ENCODE measurements around the gene PCDHB7. TPM values are rescaled to one million over a fixed set of nuclear protein-coding genes. Genes with fewer than 3 reads are reported as not detected.
"Not testable (repeated sequence)": the region's sequence is repeated elsewhere in the genome, so short reads cannot be mapped to it uniquely, and the experiment has no call there.

PCDHB7 gene
- total and polyA plus RNA-seq, 10 donors, result 0.08 to 1.6 (median 0.97) TPM; not detected in 1

- Histone ChIP-seq H3K27me3 (replicated peaks in 1 of 7) (peaks cover 0 to 12% (median 0%) of the 10 kb centered on the region in 7 donors), H3K4me1 (no peaks in the 10 kb centered on the region), H3K27ac (no peak overlapping the region), H3K4me3 (peak overlapping the region in 3 of 8 donors; percentile 22 to 54 (median 33)), H3K9me3 (peaks cover 0 to 96% (median 72%) of the 10 kb centered on the region in 8 donors), H3K36me3 (no peaks in the 10 kb centered on the region)
- intact Hi-C loops (cut with DNase I; ENCODE audit: low total_unique reads), result no loop called here
- 43 to 63% (median 50%) methylated on average over 19 of the region's 19 CpGs for WGBS, 5 donors
- TF ChIP-seq POLR2AphosphoS5 (IDR thresholded peaks at IDR 0.05), result no peak
- TF ChIP-seq POLR2A (IDR thresholded peaks at IDR 0.05), result no peak
- no peak for TF ChIP-seq CTCF (IDR thresholded peaks at IDR 0.05 in 8 of 11, conservative IDR thresholded peaks at IDR 0.05 in 3 of 11)
- DNase-seq, result no peak
These were observed 36.7 kb upstream of the PCDHB7 start for GRCh38 chr5:141135718-141136266.

- H3K27ac ChIP-seq; intact Hi-C loops (cut with DNase I; ENCODE audit: low total_unique reads); H3K4me3 ChIP-seq; H3K4me1 ChIP-seq; H3K36me3 ChIP-seq; DNase-seq: not testable (repeated sequence)
- peaks cover 0 to 19% (median 0%) of the 10 kb centered on the region in 7 donors for H3K27me3 ChIP-seq (replicated peaks in 1 of 7)
- 42 to 66% (median 50%) methylated on average over 16 to 34 of the region's 34 CpGs for WGBS, 5 donors
- H3K9me3 ChIP-seq, result peaks cover 0 to 98% (median 70%) of the 10 kb centered on the region in 8 donors
These were observed 35.1 kb upstream of the PCDHB7 start for GRCh38 chr5:141137346-141137745.

- peaks cover 0 to 58% (median 0%) of the 10 kb centered on the region in 7 donors for H3K27me3 ChIP-seq (replicated peaks in 1 of 7)
- 13 to 25% (median 19%) methylated on average over 18 of the region's 18 CpGs for WGBS, 5 donors
- H3K4me1 ChIP-seq, result no peaks in the 10 kb centered on the region
- H3K36me3 ChIP-seq, result no peaks in the 10 kb centered on the region
- H3K4me3 ChIP-seq, result peak within 1 kb of the TSS in 1 of 8 donors; percentile 12
- intact Hi-C loops (cut with DNase I; ENCODE audit: low total_unique reads), result no loop called here
- H3K9me3 ChIP-seq, result peaks cover 0 to 85% (median 50%) of the 10 kb centered on the region in 8 donors
- H3K27ac ChIP-seq, result no peak within 1 kb of the TSS
- TF ChIP-seq CTCF (IDR thresholded peaks at IDR 0.05 in 8 of 11, conservative IDR thresholded peaks at IDR 0.05 in 3 of 11) (peak in 1 of 11 experiments; percentile 14), POLR2A (IDR thresholded peaks at IDR 0.05) (no peak), POLR2AphosphoS5 (IDR thresholded peaks at IDR 0.05) (no peak)
- no peak for DNase-seq
These were observed 22.6 kb upstream of the PCDHB7 start, which contains the start of gene PCDHB6 for GRCh38 chr5:141149812-141150211. Gene PCDHB6 (plus strand): TSS chr5:141150057. CDS start chr5:141150258, 201 bp downstream.

DNA sequence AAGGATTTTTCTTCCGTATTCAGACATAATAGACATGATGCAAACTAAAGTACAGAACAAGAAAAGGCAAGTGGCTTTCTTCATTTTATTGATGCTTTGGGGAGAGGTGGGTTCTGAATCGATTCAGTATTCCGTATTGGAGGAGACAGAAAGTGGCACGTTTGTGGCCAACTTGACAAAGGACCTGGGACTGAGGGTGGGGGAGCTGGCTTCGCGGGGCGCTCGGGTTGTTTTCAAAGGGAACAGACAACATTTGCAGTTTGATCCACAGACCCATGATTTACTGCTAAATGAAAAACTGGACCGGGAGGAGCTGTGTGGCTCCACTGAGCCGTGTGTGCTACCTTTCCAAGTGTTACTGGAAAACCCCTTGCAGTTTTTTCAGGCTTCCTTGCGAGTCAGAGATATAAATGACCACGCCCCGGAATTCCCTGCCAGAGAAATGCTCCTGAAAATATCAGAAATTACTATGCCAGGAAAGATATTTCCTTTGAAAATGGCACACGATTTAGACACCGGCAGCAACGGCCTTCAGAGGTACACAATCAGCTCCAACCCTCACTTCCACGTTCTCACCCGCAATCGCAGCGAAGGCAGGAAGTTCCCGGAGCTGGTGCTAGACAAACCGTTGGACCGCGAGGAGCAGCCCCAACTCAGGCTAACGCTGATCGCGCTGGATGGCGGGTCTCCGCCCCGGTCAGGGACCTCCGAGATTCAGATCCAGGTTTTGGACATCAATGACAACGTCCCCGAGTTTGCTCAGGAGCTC lies 22.0 kb upstream of the PCDHB7 start:
- intact Hi-C loops (cut with DNase I; ENCODE audit: low total_unique reads), result no loop called here
- no peak for TF ChIP-seq POLR2AphosphoS5 (IDR thresholded peaks at IDR 0.05)
- TF ChIP-seq POLR2A (IDR thresholded peaks at IDR 0.05), result no peak
- peak overlapping the region in 1 of 8 donors; percentile 12 for H3K4me3 ChIP-seq
- no peak overlapping the region for H3K27ac ChIP-seq
- no peaks in the 10 kb centered on the region for H3K4me1 ChIP-seq
- WGBS, 5 donors, result 36 to 48% (median 47%) methylated on average over 22 to 33 of the region's 33 CpGs
- H3K9me3 ChIP-seq, result peaks cover 0 to 89% (median 55%) of the 10 kb centered on the region in 8 donors
- peaks cover 0 to 62% (median 0%) of the 10 kb centered on the region in 7 donors for H3K27me3 ChIP-seq (replicated peaks in 1 of 7)
- no peak for DNase-seq
- H3K36me3 ChIP-seq, result no peaks in the 10 kb centered on the region

DNA sequence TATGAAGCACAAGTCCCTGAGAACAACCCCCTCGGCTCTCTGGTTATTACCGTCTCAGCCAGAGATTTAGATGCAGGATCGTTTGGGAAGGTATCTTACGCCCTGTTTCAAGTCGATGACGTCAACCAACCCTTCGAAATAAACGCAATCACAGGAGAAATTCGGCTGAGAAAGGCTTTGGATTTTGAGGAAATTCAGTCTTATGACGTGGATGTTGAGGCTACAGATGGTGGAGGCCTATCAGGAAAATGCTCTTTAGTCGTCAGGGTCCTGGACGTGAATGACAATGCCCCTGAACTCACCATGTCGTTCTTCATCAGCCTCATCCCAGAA lies 21.5 kb upstream of the PCDHB7 start:
- Histone ChIP-seq H3K9me3 (peaks cover 0 to 89% (median 59%) of the 10 kb centered on the region in 8 donors), H3K27me3 (replicated peaks in 1 of 7) (peaks cover 0 to 62% (median 0%) of the 10 kb centered on the region in 7 donors), H3K4me1 (no peaks in the 10 kb centered on the region), H3K36me3 (no peaks in the 10 kb centered on the region), H3K27ac (no peak overlapping the region), H3K4me3 (no peak overlapping the region)
- 31 to 48% (median 42%) methylated on average over 13 of the region's 13 CpGs for WGBS, 5 donors
- DNase-seq, result no peak
- intact Hi-C loops (cut with DNase I; ENCODE audit: low total_unique reads), result no loop called here
- TF ChIP-seq CTCF (IDR thresholded peaks at IDR 0.05 in 8 of 11, conservative IDR thresholded peaks at IDR 0.05 in 3 of 11) (no peak), POLR2A (IDR thresholded peaks at IDR 0.05) (no peak), POLR2AphosphoS5 (IDR thresholded peaks at IDR 0.05) (no peak)

DNA sequence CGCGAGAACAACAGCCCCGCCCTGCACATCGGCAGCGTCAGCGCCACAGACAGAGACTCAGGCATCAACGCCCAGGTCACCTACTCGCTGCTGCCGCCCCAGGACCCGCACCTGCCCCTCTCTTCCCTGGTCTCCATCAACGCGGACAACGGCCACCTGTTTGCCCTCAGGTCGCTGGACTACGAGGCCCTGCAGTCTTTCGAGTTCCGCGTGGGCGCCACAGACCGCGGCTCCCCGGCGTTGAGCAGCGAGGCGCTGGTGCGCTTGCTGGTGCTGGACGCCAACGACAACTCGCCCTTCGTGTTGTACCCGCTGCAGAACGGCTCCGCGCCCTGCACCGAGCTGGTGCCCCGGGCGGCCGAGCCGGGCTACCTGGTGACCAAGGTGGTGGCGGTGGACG lies 20.8 kb upstream of the PCDHB7 start:
- H3K27ac ChIP-seq; H3K36me3 ChIP-seq; H3K4me3 ChIP-seq; H3K4me1 ChIP-seq; DNase-seq; intact Hi-C loops (cut with DNase I; ENCODE audit: low total_unique reads): not testable (repeated sequence)
- H3K27me3 ChIP-seq (replicated peaks in 1 of 7), result peaks cover 0 to 65% (median 5%) of the 10 kb centered on the region in 7 donors
- 27 to 52% (median 42%) methylated on average over 15 to 39 of the region's 41 CpGs for WGBS, 5 donors
- H3K9me3 ChIP-seq, result peaks cover 0 to 96% (median 63%) of the 10 kb centered on the region in 8 donors

- H3K36me3 ChIP-seq; H3K27ac ChIP-seq; H3K4me3 ChIP-seq; DNase-seq; intact Hi-C loops (cut with DNase I; ENCODE audit: low total_unique reads); H3K4me1 ChIP-seq: not testable (repeated sequence)
- 28 to 55% (median 34%) methylated on average over 9 to 36 of the region's 36 CpGs for WGBS, 5 donors
- H3K27me3 ChIP-seq (replicated peaks in 1 of 7), result peaks cover 0 to 69% (median 7%) of the 10 kb centered on the region in 7 donors
- peaks cover 0 to 98% (median 67%) of the 10 kb centered on the region in 8 donors for H3K9me3 ChIP-seq
These were observed 20.3 kb upstream of the PCDHB7 start for GRCh38 chr5:141152096-141152495.
